ENCODE results near the gene CEPT1. TPM values are rescaled to one million over a fixed set of nuclear protein-coding genes. Genes with fewer than 3 reads are reported as not detected.

Gene CEPT1
- total and polyA plus RNA-seq, 2 experiments from 2014 or later: 28.7 to 35.8 TPM

- Histone ChIP-seq H3F3A (ENCODE audit: insufficient read depth) (no peaks in the 10 kb centered on the region), H3K4me2 (ENCODE audit: unreplicated experiment) (no peak overlapping the region), H3K79me2 (ENCODE audit: insufficient read depth) (no peaks in the 10 kb centered on the region), H3K27ac (no peak overlapping the region), H2AFZ (no peak overlapping the region), H3K27me3 (replicated peaks; ENCODE audit: insufficient read depth) (no peaks in the 10 kb centered on the region), H3K4me1 (ENCODE audit: insufficient read depth) (no peaks in the 10 kb centered on the region), H4K20me1 (ENCODE audit: insufficient read depth) (no peaks in the 10 kb centered on the region), H3K9me2 (ENCODE audit: insufficient read depth) (no peaks in the 10 kb centered on the region), H3K9me3 (ENCODE audit: low read depth) (no peaks in the 10 kb centered on the region), H3K36me3 (ENCODE audit: low read depth) (no peaks in the 10 kb centered on the region), H3K9ac (no peak overlapping the region), H3K4me3 (no peak overlapping the region)
- in situ Hi-C loops (cut with MboI): loop anchor here (25.0 kb wide), 1 partner anchor 543 kb away; the partner anchor contains the start of gene DDX20
- no peak for DNase-seq
- 77 to 78% methylated on average over 8 of the region's 8 CpGs for WGBS, 2 experiments (ENCODE audit: low coverage in 1 of 2, low lambda C conversion rate in 2 of 2, missing lambda C conversion rate in 2 of 2)
- no peak for TF ChIP-seq EZH2 (IDR thresholded peaks at IDR 0.05; ENCODE audit: insufficient read depth, poor library complexity, severe bottlenecking)
- TF ChIP-seq EZH2phosphoT487 (IDR thresholded peaks at IDR 0.05; ENCODE audit: insufficient read depth, low read depth): no peak
Observed at GRCh38 chr1:111218701-111219556, 78.9 kb downstream of the CEPT1 start.

DNA sequence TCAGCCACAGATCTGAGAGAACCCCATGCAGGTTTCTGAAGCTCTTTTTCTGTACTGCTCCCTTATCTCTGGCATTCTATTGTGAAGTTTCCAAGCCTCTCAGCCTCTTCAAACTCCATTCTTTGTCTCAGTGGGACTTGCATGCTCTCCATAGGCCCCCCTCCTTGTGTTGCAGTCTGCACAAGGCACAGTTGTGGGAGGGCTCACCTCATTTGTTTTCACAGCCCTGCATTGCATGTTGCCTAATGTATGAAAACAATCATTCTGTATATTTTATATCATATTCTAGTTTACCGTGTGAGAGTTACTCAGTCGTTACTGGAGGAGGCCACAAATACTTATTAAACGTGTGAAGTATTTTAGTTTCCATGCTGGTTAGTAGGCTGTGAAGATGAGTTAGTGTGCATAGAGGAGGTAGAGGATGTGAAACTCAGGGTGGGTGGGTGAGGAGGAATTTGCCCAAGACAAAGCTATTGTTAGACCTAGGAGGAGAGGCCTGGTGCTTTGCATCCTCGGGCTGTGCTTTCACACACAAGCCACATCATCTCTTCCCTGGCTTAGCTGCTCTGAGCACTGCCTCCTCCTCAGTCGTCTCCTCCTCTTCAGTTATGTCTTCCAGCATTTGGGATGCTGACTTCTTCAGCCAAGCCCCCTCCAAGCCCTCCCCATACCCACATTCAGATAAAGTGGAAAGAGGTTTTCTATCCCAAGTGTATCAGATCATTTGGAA lies 79.7 kb downstream of the CEPT1 start:
- no peaks in the 10 kb centered on the region for H3F3A ChIP-seq (ENCODE audit: insufficient read depth)
- no peak overlapping the region for H3K4me3 ChIP-seq
- no peaks in the 10 kb centered on the region for H3K36me3 ChIP-seq (ENCODE audit: low read depth)
- no peak overlapping the region for H3K27ac ChIP-seq
- no peak for TF ChIP-seq EZH2 (IDR thresholded peaks at IDR 0.05; ENCODE audit: insufficient read depth, poor library complexity, severe bottlenecking)
- no peak for TF ChIP-seq EZH2phosphoT487 (IDR thresholded peaks at IDR 0.05; ENCODE audit: insufficient read depth, low read depth)
- no peaks in the 10 kb centered on the region for H3K9me3 ChIP-seq (ENCODE audit: low read depth)
- WGBS, 2 experiments (ENCODE audit: low coverage in 1 of 2, low lambda C conversion rate in 2 of 2, missing lambda C conversion rate in 2 of 2): 56 to 61% methylated on average over 5 of the region's 5 CpGs
- in situ Hi-C loops (cut with MboI): loop anchor here (25.0 kb wide), 1 partner anchor 543 kb away; the partner anchor contains the start of gene DDX20
- H3K4me2 ChIP-seq (ENCODE audit: unreplicated experiment): no peak overlapping the region
- H3K9me2 ChIP-seq (ENCODE audit: insufficient read depth): no peaks in the 10 kb centered on the region
- no peak overlapping the region for H3K9ac ChIP-seq
- no peaks in the 10 kb centered on the region for H3K27me3 ChIP-seq (replicated peaks; ENCODE audit: insufficient read depth)
- H3K79me2 ChIP-seq (ENCODE audit: insufficient read depth): no peaks in the 10 kb centered on the region
- H2AFZ ChIP-seq: no peak overlapping the region
- no peaks in the 10 kb centered on the region for H3K4me1 ChIP-seq (ENCODE audit: insufficient read depth)
- DNase-seq: no peak
- no peaks in the 10 kb centered on the region for H4K20me1 ChIP-seq (ENCODE audit: insufficient read depth)

- Histone ChIP-seq H3K9me3 (ENCODE audit: low read depth) (no peaks in the 10 kb centered on the region), H3K9me2 (ENCODE audit: insufficient read depth) (no peaks in the 10 kb centered on the region), H3K4me3 (no peak overlapping the region), H3K27ac (no peak overlapping the region), H3K9ac (no peak overlapping the region), H3F3A (ENCODE audit: insufficient read depth) (no peaks in the 10 kb centered on the region), H3K36me3 (ENCODE audit: low read depth) (no peaks in the 10 kb centered on the region), H3K4me1 (ENCODE audit: insufficient read depth) (no peaks in the 10 kb centered on the region), H2AFZ (no peak overlapping the region), H3K27me3 (replicated peaks; ENCODE audit: insufficient read depth) (no peaks in the 10 kb centered on the region), H3K79me2 (ENCODE audit: insufficient read depth) (no peaks in the 10 kb centered on the region), H4K20me1 (ENCODE audit: insufficient read depth) (no peaks in the 10 kb centered on the region), H3K4me2 (ENCODE audit: unreplicated experiment) (no peak overlapping the region)
- 54 to 57% methylated on average over 6 of the region's 6 CpGs for WGBS, 2 experiments (ENCODE audit: low coverage in 1 of 2, low lambda C conversion rate in 2 of 2, missing lambda C conversion rate in 2 of 2)
- no peak for DNase-seq
- in situ Hi-C loops (cut with MboI): loop anchor here (25.0 kb wide), 1 partner anchor 542 kb away; the partner anchor contains the start of gene DDX20
- TF ChIP-seq EZH2 (IDR thresholded peaks at IDR 0.05; ENCODE audit: insufficient read depth, poor library complexity, severe bottlenecking) (no peak), EZH2phosphoT487 (IDR thresholded peaks at IDR 0.05; ENCODE audit: insufficient read depth, low read depth) (no peak)
Observed at GRCh38 chr1:111220302-111220890, 80.4 kb downstream of the CEPT1 start.

GRCh38 chr1:111221276-111221632 lies 81.2 kb downstream of the CEPT1 start:
- Histone ChIP-seq H3K9ac (no peak overlapping the region), H3K27ac (no peak overlapping the region), H3K27me3 (replicated peaks; ENCODE audit: insufficient read depth) (no peaks in the 10 kb centered on the region), H3K9me2 (ENCODE audit: insufficient read depth) (no peaks in the 10 kb centered on the region), H3K9me3 (ENCODE audit: low read depth) (no peaks in the 10 kb centered on the region), H3F3A (ENCODE audit: insufficient read depth) (no peaks in the 10 kb centered on the region), H3K4me3 (no peak overlapping the region), H4K20me1 (ENCODE audit: insufficient read depth) (no peaks in the 10 kb centered on the region), H3K4me1 (ENCODE audit: insufficient read depth) (no peaks in the 10 kb centered on the region), H3K36me3 (ENCODE audit: low read depth) (no peaks in the 10 kb centered on the region), H3K79me2 (ENCODE audit: insufficient read depth) (no peaks in the 10 kb centered on the region), H2AFZ (no peak overlapping the region), H3K4me2 (ENCODE audit: unreplicated experiment) (no peak overlapping the region)
- 8 to 15% methylated on average over 2 of the region's 2 CpGs for WGBS, 2 experiments (ENCODE audit: low coverage in 1 of 2, low lambda C conversion rate in 2 of 2, missing lambda C conversion rate in 2 of 2)
- no peak for TF ChIP-seq EZH2phosphoT487 (IDR thresholded peaks at IDR 0.05; ENCODE audit: insufficient read depth, low read depth)
- TF ChIP-seq EZH2 (IDR thresholded peaks at IDR 0.05; ENCODE audit: insufficient read depth, poor library complexity, severe bottlenecking): no peak
- no peak for DNase-seq
- in situ Hi-C loops (cut with MboI): loop anchor here (25.0 kb wide), 1 partner anchor 541 kb away; the partner anchor contains the start of gene DDX20

All from GM23248 (cell line).